Measurements from ENCODE around the gene ERN1. TPM values are rescaled to one million over a fixed set of nuclear protein-coding genes. Genes with fewer than 3 reads are reported as not detected.
"Not testable (repeated sequence)": the region's sequence is repeated elsewhere in the genome, so short reads cannot be mapped to it uniquely, and the experiment has no call there.

ERN1 gene
- total and polyA plus RNA-seq, 10 donors = 3.1 to 65.4 (median 44.1) TPM

DNA sequence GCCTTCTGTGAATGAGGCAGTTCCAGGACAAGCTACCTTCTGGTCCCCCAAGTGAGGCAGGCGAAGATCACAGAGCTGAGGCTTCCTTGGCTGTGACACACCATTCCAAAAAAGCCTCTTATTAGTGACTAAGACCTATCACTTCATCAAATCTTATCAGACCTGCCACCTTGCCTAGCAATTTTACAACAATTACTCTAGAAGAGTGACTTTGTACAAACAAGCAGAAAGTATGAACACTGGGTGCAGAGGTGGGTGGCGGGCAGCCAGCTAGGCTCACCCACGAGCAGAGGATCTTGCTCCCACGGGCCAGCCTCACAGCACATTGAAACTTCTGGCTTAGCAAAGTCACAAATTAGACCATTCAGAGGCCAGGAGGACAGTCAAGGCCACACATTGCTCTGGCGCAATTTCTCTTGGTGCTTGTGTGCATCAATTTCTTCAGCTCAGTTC, 107.3 kb downstream of the ERN1 start:
- Histone ChIP-seq H3K4me1 (peaks cover 26 to 91% (median 67%) of the 10 kb centered on the region in 6 donors), H3K27me3 (replicated peaks in 1 of 7) (no peaks in the 10 kb centered on the region), H3K4me3 (no peak overlapping the region), H3K36me3 (no peaks in the 10 kb centered on the region), H3K9me3 (no peaks in the 10 kb centered on the region), H3K27ac (peak overlapping the region; percentile 55 to 98 (median 96))
- TF ChIP-seq POLR2A (IDR thresholded peaks at IDR 0.05) (no peak), POLR2AphosphoS5 (IDR thresholded peaks at IDR 0.05) (no peak)
- TF ChIP-seq, protein P1, sequence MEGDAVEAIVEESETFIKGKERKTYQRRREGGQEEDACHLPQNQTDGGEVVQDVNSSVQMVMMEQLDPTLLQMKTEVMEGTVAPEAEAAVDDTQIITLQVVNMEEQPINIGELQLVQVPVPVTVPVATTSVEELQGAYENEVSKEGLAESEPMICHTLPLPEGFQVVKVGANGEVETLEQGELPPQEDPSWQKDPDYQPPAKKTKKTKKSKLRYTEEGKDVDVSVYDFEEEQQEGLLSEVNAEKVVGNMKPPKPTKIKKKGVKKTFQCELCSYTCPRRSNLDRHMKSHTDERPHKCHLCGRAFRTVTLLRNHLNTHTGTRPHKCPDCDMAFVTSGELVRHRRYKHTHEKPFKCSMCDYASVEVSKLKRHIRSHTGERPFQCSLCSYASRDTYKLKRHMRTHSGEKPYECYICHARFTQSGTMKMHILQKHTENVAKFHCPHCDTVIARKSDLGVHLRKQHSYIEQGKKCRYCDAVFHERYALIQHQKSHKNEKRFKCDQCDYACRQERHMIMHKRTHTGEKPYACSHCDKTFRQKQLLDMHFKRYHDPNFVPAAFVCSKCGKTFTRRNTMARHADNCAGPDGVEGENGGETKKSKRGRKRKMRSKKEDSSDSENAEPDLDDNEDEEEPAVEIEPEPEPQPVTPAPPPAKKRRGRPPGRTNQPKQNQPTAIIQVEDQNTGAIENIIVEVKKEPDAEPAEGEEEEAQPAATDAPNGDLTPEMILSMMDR (IDR thresholded peaks at IDR 0.05 in 8 of 11, conservative IDR thresholded peaks at IDR 0.05 in 3 of 11) = no peak
- no peak for DNase-seq
- intact Hi-C loops (cut with DNase I; ENCODE audit: low total_unique reads) = no loop called here
- 68 to 77% (median 72%) methylated on average over 5 of the region's 5 CpGs for WGBS, 5 donors

DNA sequence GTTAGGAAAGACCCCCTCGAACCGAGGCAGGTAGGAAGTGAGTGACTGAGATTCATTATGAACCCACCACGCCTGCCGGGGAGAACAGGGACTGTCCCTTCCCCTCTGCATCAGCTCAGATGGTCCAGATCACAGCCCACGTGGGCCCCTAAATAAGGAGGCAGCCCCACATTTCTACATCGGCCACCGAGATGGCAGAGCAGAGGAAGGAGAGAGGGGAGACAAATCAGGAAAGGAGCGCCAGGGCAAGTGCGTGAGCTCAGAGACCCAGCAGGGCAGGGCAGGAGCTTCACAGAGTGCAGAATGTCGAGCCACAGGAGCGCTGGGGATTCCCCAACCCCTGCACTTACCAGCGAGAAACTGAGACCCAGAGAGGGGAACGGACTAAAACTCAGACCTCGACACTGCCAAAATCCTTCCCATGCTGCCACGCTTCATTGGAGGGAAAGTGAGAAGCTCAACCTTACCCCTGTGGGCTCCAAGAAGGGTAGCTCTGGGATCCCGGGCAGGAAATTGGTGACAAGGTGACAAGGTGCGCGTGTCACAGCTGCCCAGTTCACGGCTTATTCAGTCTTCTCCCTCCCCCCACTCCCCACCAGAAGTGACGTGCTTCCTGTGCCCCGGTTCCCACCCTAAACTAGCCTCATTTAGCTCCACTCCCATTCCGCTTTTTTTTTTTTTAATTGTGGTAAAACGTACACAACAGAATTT, 109.7 kb downstream of the ERN1 start, which contains the start of gene ICAM2:
Gene ICAM2, minus strand, starts transcription at position 578 of the 711 bp plus-strand sequence. CDS start 13,942 bp downstream, outside the sequence.
- 2 to 5% (median 4%) methylated on average over 23 of the region's 23 CpGs for WGBS, 5 donors
- DNase-seq = peak; percentile 95
- H3K4me1 ChIP-seq = peaks cover 40 to 98% (median 79%) of the 10 kb centered on the region in 6 donors
- H3K4me3 ChIP-seq = peak within 1 kb of the TSS; percentile 46 to 77 (median 59)
- H3K36me3 ChIP-seq = no peaks in the 10 kb centered on the region
- H3K27me3 ChIP-seq (replicated peaks in 1 of 7) = no peaks in the 10 kb centered on the region
- H3K27ac ChIP-seq = peak within 1 kb of the TSS; percentile 93 to 98 (median 96)
- intact Hi-C loops (cut with DNase I; ENCODE audit: low total_unique reads) = no loop called here
- TF ChIP-seq POLR2AphosphoS5 (IDR thresholded peaks at IDR 0.05) (peak; percentile 67 to 95 (median 91)), POLR2A (IDR thresholded peaks at IDR 0.05) (peak in 2 of 3 donors; percentile 51 to 73)
- TF ChIP-seq, protein P1 (IDR thresholded peaks at IDR 0.05 in 8 of 11, conservative IDR thresholded peaks at IDR 0.05 in 3 of 11) = peak in 8 of 11 experiments; percentile 13 to 46 (median 38)
- H3K9me3 ChIP-seq = no peaks in the 10 kb centered on the region

DNA sequence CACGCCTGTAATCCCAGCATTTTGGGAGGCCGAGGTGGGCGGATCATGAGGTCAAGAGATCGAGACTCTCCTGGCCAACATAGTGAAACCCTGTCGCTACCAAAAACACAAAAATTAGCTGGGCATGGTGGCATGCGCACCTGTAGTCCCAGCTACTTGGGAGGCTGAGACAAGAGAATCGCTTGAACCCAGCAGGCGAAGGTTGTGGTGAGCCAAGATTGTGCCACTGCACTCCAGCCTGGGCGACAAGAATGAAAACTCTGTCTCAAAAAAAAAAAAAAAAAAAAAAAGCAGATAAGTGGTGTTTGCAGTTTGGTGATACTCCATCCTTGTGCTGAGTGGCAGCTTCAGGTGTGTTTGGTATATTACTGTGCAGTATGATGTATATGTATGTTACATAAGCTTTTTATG, 110.4 kb downstream of the ERN1 start:
- H3K36me3 ChIP-seq; DNase-seq; H3K9me3 ChIP-seq; intact Hi-C loops (cut with DNase I; ENCODE audit: low total_unique reads); H3K27me3 ChIP-seq (replicated peaks in 1 of 7): not testable (repeated sequence)
- 40 to 52% (median 44%) methylated on average over 9 of the region's 9 CpGs for WGBS, 5 donors
- H3K27ac ChIP-seq = peak overlapping the region; percentile 93 to 98 (median 96)
- peaks cover 42 to 98% (median 79%) of the 10 kb centered on the region in 6 donors for H3K4me1 ChIP-seq
- H3K4me3 ChIP-seq = peak overlapping the region; percentile 46 to 77 (median 59)

DNA sequence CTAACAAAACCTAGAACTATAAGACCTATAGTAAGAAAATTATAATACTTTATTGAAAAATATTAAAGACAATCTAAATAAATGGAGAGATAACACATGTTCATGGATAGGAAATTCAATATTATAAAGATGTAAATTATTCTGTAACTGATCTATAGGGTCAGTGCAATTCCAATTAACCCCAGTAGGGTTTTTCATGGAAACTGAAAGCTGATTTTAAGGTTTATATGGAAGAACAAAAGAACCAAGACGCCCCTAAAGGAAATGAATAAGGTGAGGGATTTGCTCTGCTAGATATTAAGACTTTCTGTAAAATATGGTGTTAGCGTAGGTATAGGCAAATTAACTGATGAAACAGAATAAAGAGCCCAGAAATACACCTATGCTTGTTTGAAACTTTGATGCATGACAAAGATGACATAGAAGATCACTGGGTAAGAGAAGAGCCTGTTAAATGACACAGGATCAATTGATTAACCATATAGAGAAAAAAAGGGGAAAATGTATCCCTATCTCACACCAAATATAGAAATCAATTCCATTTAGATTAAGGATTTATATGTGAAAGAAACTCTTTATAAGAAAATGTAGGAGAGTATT, 112.5 kb downstream of the ERN1 start:
- peaks cover 0 to under 1% (median 0%) of the 10 kb centered on the region in 6 donors for H3K36me3 ChIP-seq
- intact Hi-C loops (cut with DNase I; ENCODE audit: low total_unique reads) = no loop called here
- TF ChIP-seq POLR2AphosphoS5 (IDR thresholded peaks at IDR 0.05) = no peak
- TF ChIP-seq, protein P1 (IDR thresholded peaks at IDR 0.05 in 8 of 11, conservative IDR thresholded peaks at IDR 0.05 in 3 of 11) = peak in 8 of 11 experiments; percentile 17 to 48 (median 41)
- peak overlapping the region in 7 of 8 donors; percentile 2 to 77 (median 57) for H3K4me3 ChIP-seq
- WGBS, 5 donors = 60 to 70% (median 65%) methylated on average over 2 of the region's 2 CpGs
- DNase-seq = no peak
- H3K9me3 ChIP-seq = no peaks in the 10 kb centered on the region
- peak overlapping the region; percentile 71 to 98 (median 96) for H3K27ac ChIP-seq
- peaks cover 41 to 100% (median 84%) of the 10 kb centered on the region in 6 donors for H3K4me1 ChIP-seq
- no peaks in the 10 kb centered on the region for H3K27me3 ChIP-seq (replicated peaks in 1 of 7)
